ENCODE measurements around the gene NRIP1. TPM values are rescaled to one million over a fixed set of nuclear protein-coding genes. Genes with fewer than 3 reads are reported as not detected.

Gene NRIP1
- total RNA-seq, 4 donors from 2014 or later = 15.8 to 23.6 (median 18.0) TPM

DNA sequence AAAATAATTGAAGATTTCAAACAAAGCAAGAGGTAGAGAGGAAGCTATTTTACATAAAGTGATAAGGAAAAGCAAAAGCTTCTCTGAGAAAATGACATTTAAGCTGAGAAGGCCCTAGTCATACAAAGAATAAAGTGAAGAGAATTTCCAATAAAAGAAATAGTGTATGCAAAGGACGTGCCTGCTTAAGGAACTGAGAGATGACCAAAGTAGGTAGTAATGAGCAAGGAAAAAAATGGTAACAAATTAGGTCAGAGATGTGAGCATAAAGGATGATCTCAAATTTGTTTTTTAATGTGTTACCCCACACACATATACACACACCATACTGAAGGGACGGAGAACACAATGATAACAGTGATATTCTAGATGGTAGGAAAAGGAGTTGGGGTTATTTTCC is 46.4 kb downstream of the NRIP1 start:
- no peaks in the 10 kb centered on the region for H3K36me3 ChIP-seq
- DNase-seq (ENCODE audit: low spot score in 2 of 2) = no peak
- no peaks in the 10 kb centered on the region for H3K4me1 ChIP-seq
- no peaks in the 10 kb centered on the region for H3K27me3 ChIP-seq
- no peak overlapping the region for H3K27ac ChIP-seq
- no peaks in the 10 kb centered on the region for H3K9me3 ChIP-seq
- H3K4me3 ChIP-seq = no peak overlapping the region
- 84% methylated on average over 2 of the region's 2 CpGs for WGBS
- TF ChIP-seq EP300 (IDR thresholded peaks at IDR 0.05) = no peak

DNA sequence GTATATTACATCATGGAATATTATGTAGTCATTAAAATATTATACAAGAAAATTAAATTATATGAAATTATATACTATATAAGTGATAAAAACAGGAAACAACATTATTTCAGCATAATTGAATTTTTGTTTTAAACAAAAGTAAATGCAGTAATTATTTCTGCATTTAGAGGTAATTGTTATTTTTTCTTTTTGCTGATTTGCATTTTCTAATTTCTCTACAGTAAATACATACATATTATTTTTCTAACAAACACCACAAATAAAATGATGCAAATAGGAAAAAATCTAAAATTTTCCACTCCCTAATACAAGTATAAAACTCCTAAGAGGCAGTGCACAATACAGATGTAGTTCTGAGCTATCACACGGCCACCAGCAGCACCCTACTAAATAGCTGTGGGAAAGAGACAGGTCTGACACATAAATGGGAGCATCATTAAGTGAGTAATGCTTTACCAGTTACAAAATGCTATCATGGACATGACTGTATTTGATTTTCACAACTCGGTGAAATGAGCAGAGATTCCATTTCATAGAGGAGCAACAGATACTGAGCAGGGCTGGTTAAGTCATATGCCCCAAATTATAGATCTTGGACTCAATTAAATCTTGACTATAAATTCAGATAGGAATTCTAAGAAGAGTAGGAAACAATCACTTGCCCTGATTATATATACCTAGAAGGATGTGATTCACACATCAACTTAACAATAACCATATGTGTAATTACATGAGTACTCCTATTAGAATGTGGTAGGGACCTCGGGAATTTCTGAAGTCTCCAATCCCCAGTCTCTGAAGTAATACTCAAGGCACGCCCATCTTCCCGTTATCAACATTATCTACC is 49.0 kb downstream of the NRIP1 start:
- Histone ChIP-seq H3K36me3 (no peaks in the 10 kb centered on the region), H3K27ac (no peak overlapping the region)
- 70% methylated on average over 5 of the region's 5 CpGs for whole genome bisulfite sequencing

DNA sequence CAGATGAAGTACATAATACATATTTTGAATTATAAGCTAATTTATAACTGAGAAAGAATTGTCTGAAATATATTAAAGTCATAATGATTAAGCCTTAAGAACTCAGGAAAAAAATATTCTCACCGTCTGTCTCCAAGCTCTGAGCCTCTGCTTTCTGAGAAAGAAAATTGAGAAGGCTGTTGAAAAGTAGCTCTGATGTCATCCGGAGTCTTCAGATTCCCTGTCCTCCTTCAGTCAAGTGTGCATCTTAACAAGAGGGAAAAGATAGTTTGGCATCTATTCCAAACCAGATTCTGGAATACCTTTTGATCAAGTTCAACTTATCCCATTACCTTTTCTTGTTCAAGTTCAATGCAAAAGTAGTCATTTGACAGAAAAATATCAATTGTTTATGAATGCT is 50.6 kb downstream of the NRIP1 start:
- no peak overlapping the region for H3K4me3 ChIP-seq
- WGBS = 82% methylated on average over 2 of the region's 2 CpGs
- no peak overlapping the region for H3K27ac ChIP-seq
- H3K4me1 ChIP-seq = no peaks in the 10 kb centered on the region
- no peak for DNase-seq (ENCODE audit: low spot score in 2 of 2)
- H3K27me3 ChIP-seq = no peaks in the 10 kb centered on the region
- no peaks in the 10 kb centered on the region for H3K36me3 ChIP-seq
- H3K9me3 ChIP-seq = no peaks in the 10 kb centered on the region
- no peak for TF ChIP-seq POLR2AphosphoS5 (IDR thresholded peaks at IDR 0.05)
- TF ChIP-seq POLR2A (IDR thresholded peaks at IDR 0.05) = no peak
- TF ChIP-seq EP300 (IDR thresholded peaks at IDR 0.05) = no peak
- TF ChIP-seq, protein P1, sequence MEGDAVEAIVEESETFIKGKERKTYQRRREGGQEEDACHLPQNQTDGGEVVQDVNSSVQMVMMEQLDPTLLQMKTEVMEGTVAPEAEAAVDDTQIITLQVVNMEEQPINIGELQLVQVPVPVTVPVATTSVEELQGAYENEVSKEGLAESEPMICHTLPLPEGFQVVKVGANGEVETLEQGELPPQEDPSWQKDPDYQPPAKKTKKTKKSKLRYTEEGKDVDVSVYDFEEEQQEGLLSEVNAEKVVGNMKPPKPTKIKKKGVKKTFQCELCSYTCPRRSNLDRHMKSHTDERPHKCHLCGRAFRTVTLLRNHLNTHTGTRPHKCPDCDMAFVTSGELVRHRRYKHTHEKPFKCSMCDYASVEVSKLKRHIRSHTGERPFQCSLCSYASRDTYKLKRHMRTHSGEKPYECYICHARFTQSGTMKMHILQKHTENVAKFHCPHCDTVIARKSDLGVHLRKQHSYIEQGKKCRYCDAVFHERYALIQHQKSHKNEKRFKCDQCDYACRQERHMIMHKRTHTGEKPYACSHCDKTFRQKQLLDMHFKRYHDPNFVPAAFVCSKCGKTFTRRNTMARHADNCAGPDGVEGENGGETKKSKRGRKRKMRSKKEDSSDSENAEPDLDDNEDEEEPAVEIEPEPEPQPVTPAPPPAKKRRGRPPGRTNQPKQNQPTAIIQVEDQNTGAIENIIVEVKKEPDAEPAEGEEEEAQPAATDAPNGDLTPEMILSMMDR (IDR thresholded peaks at IDR 0.05) = no peak

More for the DNA sequence above, 49.0 kb downstream of the NRIP1 start:
- Histone ChIP-seq H3K9me3 (no peaks in the 10 kb centered on the region), H3K27me3 (no peaks in the 10 kb centered on the region), H3K4me3 (no peak overlapping the region), H3K4me1 (no peaks in the 10 kb centered on the region)
- no peak for TF ChIP-seq EP300 (IDR thresholded peaks at IDR 0.05)
- TF ChIP-seq POLR2A (IDR thresholded peaks at IDR 0.05) = no peak
- TF ChIP-seq POLR2AphosphoS5 (IDR thresholded peaks at IDR 0.05) = no peak
- TF ChIP-seq, protein P1 (IDR thresholded peaks at IDR 0.05) = no peak
- DNase-seq (ENCODE audit: low spot score in 2 of 2) = no peak

DNA sequence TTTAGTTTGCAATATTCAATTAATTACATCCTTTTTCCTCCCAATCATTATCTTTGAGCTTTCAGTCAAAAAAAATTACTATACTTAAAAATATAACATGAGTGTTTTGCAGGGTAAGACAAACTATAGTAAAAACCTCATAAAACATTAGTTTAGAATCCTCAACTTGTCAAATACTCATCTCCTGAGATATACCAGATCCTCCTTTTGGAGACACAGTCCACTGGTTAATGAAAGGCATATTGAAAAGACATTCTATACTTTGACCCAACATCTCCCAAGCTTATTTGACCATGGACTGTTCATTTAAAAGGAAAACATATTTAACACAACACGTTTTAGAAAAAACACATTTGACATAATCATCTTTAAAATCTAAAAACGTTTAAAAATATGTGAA is 52.8 kb downstream of the NRIP1 start:
- H3K4me3 ChIP-seq = no peak overlapping the region
- no peaks in the 10 kb centered on the region for H3K36me3 ChIP-seq
- H3K4me1 ChIP-seq = no peaks in the 10 kb centered on the region
- WGBS = 79% methylated on average over 2 of the region's 2 CpGs
- DNase-seq (ENCODE audit: low spot score in 2 of 2) = no peak
- H3K27me3 ChIP-seq = no peaks in the 10 kb centered on the region
- H3K27ac ChIP-seq = no peak overlapping the region
- H3K9me3 ChIP-seq = no peaks in the 10 kb centered on the region
- TF ChIP-seq POLR2A (IDR thresholded peaks at IDR 0.05) (no peak), POLR2AphosphoS5 (IDR thresholded peaks at IDR 0.05) (no peak), EP300 (IDR thresholded peaks at IDR 0.05) (no peak)
- TF ChIP-seq, protein P1 (IDR thresholded peaks at IDR 0.05) = no peak

DNA sequence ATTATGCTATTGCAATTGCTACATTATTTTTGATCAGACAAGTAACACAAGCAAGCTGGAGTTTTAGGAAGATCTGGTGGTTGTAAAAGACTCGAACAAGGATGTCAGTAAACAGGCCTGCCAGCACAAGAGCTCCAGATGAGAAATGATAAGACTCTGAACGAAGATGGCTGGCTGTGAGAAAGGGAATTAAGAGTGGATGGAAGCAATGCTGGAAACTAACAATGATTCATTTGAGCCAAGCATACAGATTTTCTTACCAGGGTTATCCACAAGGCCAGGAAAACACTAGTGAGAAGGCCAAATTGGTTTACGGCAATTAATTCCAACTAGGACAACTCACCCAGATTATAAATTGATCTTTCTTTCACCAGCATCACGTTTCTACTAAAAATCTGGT is 54.2 kb downstream of the NRIP1 start:
- H3K4me1 ChIP-seq = peaks cover 1% of the 10 kb centered on the region
- 68% methylated on average over 4 of the region's 4 CpGs for WGBS
- no peak overlapping the region for H3K4me3 ChIP-seq
- H3K27me3 ChIP-seq = no peaks in the 10 kb centered on the region
- H3K36me3 ChIP-seq = no peaks in the 10 kb centered on the region
- TF ChIP-seq EP300 (IDR thresholded peaks at IDR 0.05) = no peak
- TF ChIP-seq POLR2AphosphoS5 (IDR thresholded peaks at IDR 0.05) = no peak
- no peak for TF ChIP-seq POLR2A (IDR thresholded peaks at IDR 0.05)
- TF ChIP-seq, protein P1 (IDR thresholded peaks at IDR 0.05) = no peak
- no peak overlapping the region for H3K27ac ChIP-seq
- DNase-seq (ENCODE audit: low spot score in 2 of 2) = no peak
- H3K9me3 ChIP-seq = no peaks in the 10 kb centered on the region

All from suprapubic skin (tissue), 4 donors.